ENCODE results near the gene CYGB. TPM values are rescaled to one million over a fixed set of nuclear protein-coding genes. Genes with fewer than 3 reads are reported as not detected.
"Not testable (repeated sequence)": the region's sequence is repeated elsewhere in the genome, so short reads cannot be mapped to it uniquely, and the experiment has no call there.

CYGB gene
- total RNA-seq, 1 donor = 39.1 TPM

- H3K4me1 ChIP-seq (ENCODE audit: insufficient read depth, low read length) = peaks cover 60% of the 10 kb centered on the region
These were observed 9.9 kb downstream of the CYGB start for GRCh38 chr17:76527430-76528111.

GRCh38 chr17:76527016-76527415, 10.5 kb downstream of the CYGB start:
- not testable (repeated sequence) for DNase-seq (ENCODE audit: insufficient read length, low spot score, missing footprints)
- peak overlapping the region; percentile 25 for H2AFZ ChIP-seq (ENCODE audit: low read length)

More at GRCh38 chr17:76527430-76528111, 9.9 kb downstream of the CYGB start:
- H3K36me3 ChIP-seq (ENCODE audit: insufficient read depth, low read length) = no peaks in the 10 kb centered on the region
- peak; percentile 96 for DNase-seq (ENCODE audit: insufficient read length, low spot score, missing footprints)
- H2AFZ ChIP-seq (ENCODE audit: low read length) = peak overlapping the region; percentile 25
- H3K4me2 ChIP-seq (ENCODE audit: insufficient read depth, low read length) = peak overlapping the region; percentile 65
- peak overlapping the region; percentile 42 for H3K4me3 ChIP-seq (ENCODE audit: insufficient read depth, low read length)
- no peaks in the 10 kb centered on the region for H3K79me2 ChIP-seq (ENCODE audit: insufficient read depth, low read length)
- TF ChIP-seq, protein P1, sequence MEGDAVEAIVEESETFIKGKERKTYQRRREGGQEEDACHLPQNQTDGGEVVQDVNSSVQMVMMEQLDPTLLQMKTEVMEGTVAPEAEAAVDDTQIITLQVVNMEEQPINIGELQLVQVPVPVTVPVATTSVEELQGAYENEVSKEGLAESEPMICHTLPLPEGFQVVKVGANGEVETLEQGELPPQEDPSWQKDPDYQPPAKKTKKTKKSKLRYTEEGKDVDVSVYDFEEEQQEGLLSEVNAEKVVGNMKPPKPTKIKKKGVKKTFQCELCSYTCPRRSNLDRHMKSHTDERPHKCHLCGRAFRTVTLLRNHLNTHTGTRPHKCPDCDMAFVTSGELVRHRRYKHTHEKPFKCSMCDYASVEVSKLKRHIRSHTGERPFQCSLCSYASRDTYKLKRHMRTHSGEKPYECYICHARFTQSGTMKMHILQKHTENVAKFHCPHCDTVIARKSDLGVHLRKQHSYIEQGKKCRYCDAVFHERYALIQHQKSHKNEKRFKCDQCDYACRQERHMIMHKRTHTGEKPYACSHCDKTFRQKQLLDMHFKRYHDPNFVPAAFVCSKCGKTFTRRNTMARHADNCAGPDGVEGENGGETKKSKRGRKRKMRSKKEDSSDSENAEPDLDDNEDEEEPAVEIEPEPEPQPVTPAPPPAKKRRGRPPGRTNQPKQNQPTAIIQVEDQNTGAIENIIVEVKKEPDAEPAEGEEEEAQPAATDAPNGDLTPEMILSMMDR (IDR thresholded peaks at IDR 0.05; ENCODE audit: extremely low read depth, low read depth, low read length) = no peak
- H4K20me1 ChIP-seq (ENCODE audit: insufficient read depth, low read length) = no peaks in the 10 kb centered on the region
- H3K9me3 ChIP-seq (ENCODE audit: low read depth, low read length) = no peaks in the 10 kb centered on the region
- peak overlapping the region; percentile 98 for H3K27ac ChIP-seq (ENCODE audit: low read depth, low read length)
- no peaks in the 10 kb centered on the region for H3K27me3 ChIP-seq (ENCODE audit: insufficient read depth, low read length)

DNA sequence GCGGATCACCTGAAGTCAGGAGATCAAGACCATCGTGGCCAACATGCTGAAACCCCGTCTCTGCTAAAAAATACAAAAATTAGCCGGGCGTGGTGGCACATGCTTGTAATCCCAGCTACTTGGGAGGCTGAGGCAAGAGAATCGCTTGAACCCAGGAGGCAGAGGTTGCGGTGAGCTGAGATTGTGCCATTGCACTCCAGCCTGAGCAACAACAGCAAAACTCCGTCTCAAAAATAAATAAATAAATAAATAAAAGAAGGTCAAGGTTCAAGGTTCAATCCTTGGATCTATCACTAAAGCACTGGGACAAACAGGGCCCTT, 12.0 kb downstream of the CYGB start:
- peak; percentile 30 for DNase-seq (ENCODE audit: insufficient read length, low spot score, missing footprints)
- not testable (repeated sequence) for H3K79me2 ChIP-seq (ENCODE audit: insufficient read depth, low read length); H3K36me3 ChIP-seq (ENCODE audit: insufficient read depth, low read length); H2AFZ ChIP-seq (ENCODE audit: low read length); H4K20me1 ChIP-seq (ENCODE audit: insufficient read depth, low read length); H3K27me3 ChIP-seq (ENCODE audit: insufficient read depth, low read length); H3K4me3 ChIP-seq (ENCODE audit: insufficient read depth, low read length); H3K9me3 ChIP-seq (ENCODE audit: low read depth, low read length); H3K4me2 ChIP-seq (ENCODE audit: insufficient read depth, low read length)
- H3K27ac ChIP-seq (ENCODE audit: low read depth, low read length) = peak overlapping the region; percentile 69
- peaks cover 47% of the 10 kb centered on the region for H3K4me1 ChIP-seq (ENCODE audit: insufficient read depth, low read length)

More at GRCh38 chr17:76527016-76527415, 10.5 kb downstream of the CYGB start:
- Histone ChIP-seq H3K4me1 (ENCODE audit: insufficient read depth, low read length) (peaks cover 60% of the 10 kb centered on the region), H3K27ac (ENCODE audit: low read depth, low read length) (peak overlapping the region; percentile 98), H3K4me2 (ENCODE audit: insufficient read depth, low read length) (peak overlapping the region; percentile 65)
- H3K36me3 ChIP-seq (ENCODE audit: insufficient read depth, low read length); H3K4me3 ChIP-seq (ENCODE audit: insufficient read depth, low read length); H4K20me1 ChIP-seq (ENCODE audit: insufficient read depth, low read length); H3K27me3 ChIP-seq (ENCODE audit: insufficient read depth, low read length); H3K9me3 ChIP-seq (ENCODE audit: low read depth, low read length); H3K79me2 ChIP-seq (ENCODE audit: insufficient read depth, low read length): not testable (repeated sequence)

DNA sequence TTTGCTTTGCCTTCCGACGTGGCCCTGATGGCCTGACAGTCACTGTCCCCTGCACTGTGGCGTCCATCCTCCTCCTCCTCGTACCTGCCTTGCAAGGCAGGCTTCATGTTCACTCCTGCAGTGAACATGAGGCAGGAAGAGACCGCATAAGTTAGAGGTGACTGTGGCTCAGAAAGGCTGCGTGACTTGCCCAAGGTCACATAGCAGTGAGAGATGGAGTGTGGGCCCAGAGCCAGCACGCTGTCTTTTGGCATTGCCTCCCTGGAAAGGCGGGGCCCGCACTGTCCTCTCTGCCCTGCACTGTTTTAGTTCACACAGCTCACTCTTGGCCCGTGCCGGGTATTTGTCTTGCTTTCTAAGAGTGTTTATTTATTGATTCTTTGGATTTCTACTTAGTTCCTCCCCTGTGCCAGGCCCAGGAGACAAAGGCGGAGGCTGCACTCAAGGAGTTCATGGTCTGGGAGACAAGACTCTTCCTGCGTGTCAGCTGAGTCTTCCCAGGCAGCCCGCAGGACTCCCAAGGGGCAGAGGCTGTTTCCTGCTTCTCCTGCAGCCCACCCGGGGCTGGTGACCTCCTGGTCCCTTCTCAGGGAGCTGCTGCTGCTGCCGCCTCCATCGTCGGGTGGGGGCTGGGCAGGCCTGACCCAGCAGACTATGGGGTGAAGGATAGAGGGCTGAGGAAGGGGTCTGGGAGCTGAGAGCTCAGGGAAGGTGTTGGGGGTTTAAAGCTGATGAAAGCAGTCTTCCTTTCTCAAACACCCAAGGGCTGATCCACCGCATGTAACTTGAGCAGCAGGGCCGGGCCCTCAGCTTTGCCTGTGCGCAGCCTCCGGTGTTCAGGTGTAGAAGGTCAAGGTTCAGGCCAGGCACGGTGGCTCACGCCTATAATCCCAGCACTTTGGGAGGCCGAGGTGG, 12.7 kb downstream of the CYGB start:
- Histone ChIP-seq H3K27me3 (ENCODE audit: insufficient read depth, low read length) (no peaks in the 10 kb centered on the region), H3K4me1 (ENCODE audit: insufficient read depth, low read length) (peaks cover 41% of the 10 kb centered on the region), H3K4me2 (ENCODE audit: insufficient read depth, low read length) (peak overlapping the region; percentile 0), H3K79me2 (ENCODE audit: insufficient read depth, low read length) (no peaks in the 10 kb centered on the region), H3K4me3 (ENCODE audit: insufficient read depth, low read length) (no peak overlapping the region), H3K27ac (ENCODE audit: low read depth, low read length) (peak overlapping the region; percentile 69), H4K20me1 (ENCODE audit: insufficient read depth, low read length) (no peaks in the 10 kb centered on the region), H3K9me3 (ENCODE audit: low read depth, low read length) (no peaks in the 10 kb centered on the region), H3K36me3 (ENCODE audit: insufficient read depth, low read length) (no peaks in the 10 kb centered on the region), H2AFZ (ENCODE audit: low read length) (no peak overlapping the region)
- TF ChIP-seq, protein P1 (IDR thresholded peaks at IDR 0.05; ENCODE audit: extremely low read depth, low read depth, low read length) = no peak
- peak; percentile 87 for DNase-seq (ENCODE audit: insufficient read length, low spot score, missing footprints)
